ENCODE measurements around the gene GJC2. TPM values are rescaled to one million over a fixed set of nuclear protein-coding genes. Genes with fewer than 3 reads are reported as not detected.

Gene GJC2
- total RNA-seq, 1 donor from 2014 or later = 1.9 TPM

GRCh38 chr1:228112617-228113016 lies 37.1 kb upstream of the GJC2 start:
- no peak for DNase-seq (ENCODE audit: low spot score)

- DNase-seq (ENCODE audit: low spot score) = no peak
These were observed 34.9 kb upstream of the GJC2 start for GRCh38 chr1:228114827-228115226.

- no peak for DNase-seq (ENCODE audit: low spot score)
These were observed 32.4 kb upstream of the GJC2 start for GRCh38 chr1:228117335-228117734.

DNA sequence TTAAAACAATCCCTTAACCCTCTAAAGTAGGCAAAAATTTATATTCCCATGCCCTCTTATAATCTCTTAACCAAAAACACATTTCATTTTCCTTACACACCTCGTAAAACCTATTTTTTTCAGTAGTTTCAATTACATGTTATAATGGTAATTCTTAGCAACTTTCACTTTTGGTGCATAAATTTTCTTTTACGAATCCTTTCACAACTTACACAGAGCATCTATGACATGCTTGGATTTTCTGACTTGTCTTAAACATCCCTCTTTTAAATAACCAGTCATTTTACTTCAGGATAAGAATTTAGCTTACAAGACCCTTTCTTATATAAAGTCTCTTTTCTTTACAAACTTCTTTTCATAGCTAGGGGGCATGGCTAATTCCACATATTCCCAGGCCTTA lies 31.7 kb upstream of the GJC2 start:
- no peak for DNase-seq (ENCODE audit: low spot score)

DNA sequence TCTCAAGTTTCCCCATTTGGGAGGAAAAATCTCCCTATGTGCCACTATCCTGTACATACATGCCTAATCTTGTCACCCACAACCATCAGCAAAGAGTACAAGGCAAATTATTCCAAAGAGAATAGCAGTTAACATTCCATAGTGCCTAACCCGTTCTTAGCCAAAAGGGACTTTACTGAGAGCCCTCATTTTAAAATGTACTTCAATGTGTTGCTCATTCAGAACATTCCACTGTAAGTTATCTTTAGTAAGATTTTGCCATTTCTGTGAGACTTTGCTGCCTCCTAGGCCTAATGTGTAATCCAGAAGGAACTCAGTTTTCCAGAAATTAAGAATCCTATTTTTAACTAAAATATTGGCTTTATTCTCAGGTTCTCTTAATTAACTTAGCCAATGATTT lies 29.4 kb upstream of the GJC2 start:
- peak; percentile 52 for DNase-seq (ENCODE audit: low spot score)

- peak; percentile 80 for DNase-seq (ENCODE audit: low spot score)
These were observed 28.8 kb upstream of the GJC2 start for GRCh38 chr1:228120857-228121489.

- no peak for DNase-seq (ENCODE audit: low spot score)
These were observed 26.7 kb upstream of the GJC2 start for GRCh38 chr1:228122921-228123441.

- DNase-seq (ENCODE audit: low spot score) = no peak
These were observed 26.2 kb upstream of the GJC2 start for GRCh38 chr1:228123505-228123904.

- no peak for DNase-seq (ENCODE audit: low spot score)
These were observed 24.5 kb upstream of the GJC2 start for GRCh38 chr1:228125185-228125584.

- DNase-seq (ENCODE audit: low spot score) = no peak
These were observed 18.0 kb upstream of the GJC2 start for GRCh38 chr1:228131766-228132165.

DNA sequence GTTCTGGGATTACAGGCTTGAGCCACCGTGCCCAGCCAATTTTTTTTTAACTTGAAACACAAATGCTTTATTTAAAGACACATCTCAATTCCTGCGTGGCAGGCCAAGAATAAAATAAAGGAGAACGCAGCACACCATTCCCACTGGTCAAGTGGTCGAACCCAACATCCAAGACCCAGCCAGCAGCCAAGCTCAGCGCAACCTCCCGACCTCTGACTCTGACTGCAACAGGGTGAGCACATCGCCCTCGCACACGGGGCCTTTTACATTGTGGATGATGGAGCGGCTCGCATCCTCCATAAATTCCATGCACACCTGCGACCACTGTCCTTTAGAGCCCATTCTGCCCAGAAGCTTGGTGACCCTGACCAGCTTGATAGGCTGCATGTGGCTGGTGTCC lies 15.1 kb upstream of the GJC2 start:
- DNase-seq (ENCODE audit: low spot score) = no peak

DNA sequence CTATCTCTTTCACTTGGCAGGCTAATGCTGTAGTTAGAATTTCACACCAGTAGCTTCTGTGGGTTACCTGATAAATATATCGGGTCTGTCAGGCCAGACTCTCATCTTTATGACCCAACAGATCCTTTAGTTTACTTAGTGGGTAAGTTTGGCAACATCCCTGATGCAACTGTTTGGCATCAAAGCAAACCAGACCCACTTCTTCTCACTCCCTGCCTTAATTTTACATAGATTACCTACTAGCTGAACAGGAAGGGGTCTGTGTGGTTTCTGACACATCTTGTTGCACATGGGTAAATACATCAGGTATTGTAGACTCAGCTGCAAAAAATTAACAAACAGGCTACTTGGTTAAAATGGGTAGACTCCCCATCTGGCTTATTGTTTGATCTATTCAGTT lies 12.8 kb upstream of the GJC2 start:
- no peak for DNase-seq (ENCODE audit: low spot score)

DNA sequence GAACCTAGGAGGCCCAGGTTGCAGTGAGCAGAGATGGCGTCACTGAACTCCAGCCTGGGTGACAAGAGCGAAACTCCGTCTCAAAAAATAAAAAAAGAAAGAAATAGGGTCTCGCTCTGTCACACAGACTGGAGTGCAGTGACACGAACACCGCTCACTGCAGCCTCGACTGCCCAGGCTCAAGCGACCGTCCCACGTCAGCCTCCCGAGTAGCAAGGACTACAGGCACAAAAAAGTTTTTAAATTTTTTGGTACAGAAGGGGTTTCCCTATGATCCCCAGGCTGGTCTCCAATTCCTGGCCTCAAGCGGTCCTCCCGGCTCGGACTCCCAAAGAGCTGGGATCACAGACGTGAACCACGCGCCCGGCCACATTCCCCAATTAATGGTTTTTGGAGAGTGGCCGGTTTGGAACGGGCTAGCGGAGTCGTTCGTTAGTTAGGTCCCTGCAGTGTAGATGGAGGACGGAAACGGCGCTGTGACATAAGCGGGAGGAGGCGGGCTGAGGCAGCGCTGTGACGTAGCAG lies 10.3 kb upstream of the GJC2 start:
- no peak for DNase-seq (ENCODE audit: low spot score)

- DNase-seq (ENCODE audit: low spot score) = peak; percentile 99
These were observed 9.6 kb upstream of the GJC2 start, which contains the start of gene GUK1 for GRCh38 chr1:228139931-228140723. TSS of gene GUK1 (plus strand) at chr1:228140279. CDS start at chr1:228140303, 24 bp downstream.

- DNase-seq (ENCODE audit: low spot score) = no peak
These were observed 9.0 kb upstream of the GJC2 start for GRCh38 chr1:228140724-228141225.

DNA sequence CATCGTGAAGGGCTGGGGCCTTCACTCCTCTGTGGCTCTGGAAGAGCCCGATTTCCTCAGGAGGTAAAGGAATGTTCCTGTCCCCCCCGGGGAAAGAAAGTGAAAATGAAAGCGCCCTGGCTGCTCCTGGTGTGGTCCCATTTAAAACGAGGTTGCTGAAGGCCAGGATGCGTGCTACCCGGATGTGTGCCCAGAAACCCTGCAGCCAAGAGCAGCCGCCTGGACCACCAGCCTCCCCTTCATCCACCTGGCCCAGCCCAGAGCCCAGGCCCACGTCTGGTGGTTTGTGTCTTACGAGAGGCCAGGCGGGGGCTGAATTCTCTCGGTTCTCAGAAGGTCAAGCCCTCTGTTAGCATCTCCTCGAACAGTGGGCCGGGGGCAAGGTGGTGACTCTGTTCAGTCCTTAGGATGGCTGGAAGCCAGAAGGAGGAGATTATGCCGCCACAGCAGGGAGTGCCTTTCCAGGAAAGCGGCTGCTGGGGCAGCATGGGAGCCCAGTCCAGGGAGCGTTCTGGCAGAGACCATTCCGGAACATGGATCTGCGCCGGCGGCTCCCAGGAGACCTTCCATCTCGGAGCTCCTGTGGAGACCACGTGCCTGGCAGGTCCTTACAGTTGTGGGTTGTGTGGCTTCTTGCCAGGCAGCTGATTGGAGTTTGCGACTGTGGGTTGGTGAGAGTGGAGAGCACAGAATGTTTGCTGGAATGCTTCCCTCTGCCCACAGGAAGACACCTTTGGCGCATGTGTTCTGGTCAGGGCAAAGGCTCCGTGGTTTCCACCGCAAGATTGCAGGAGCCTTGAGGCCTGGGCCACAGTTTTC lies 8.3 kb upstream of the GJC2 start:
- no peak for DNase-seq (ENCODE audit: low spot score)

- DNase-seq (ENCODE audit: low spot score) = no peak
These were observed 7.5 kb upstream of the GJC2 start for GRCh38 chr1:228142155-228142691.

GRCh38 chr1:228142701-228143136 lies 7.0 kb upstream of the GJC2 start:
- no peak for DNase-seq (ENCODE audit: low spot score)

GRCh38 chr1:228143480-228144192 lies 6.1 kb upstream of the GJC2 start:
- DNase-seq (ENCODE audit: low spot score) = no peak

DNA sequence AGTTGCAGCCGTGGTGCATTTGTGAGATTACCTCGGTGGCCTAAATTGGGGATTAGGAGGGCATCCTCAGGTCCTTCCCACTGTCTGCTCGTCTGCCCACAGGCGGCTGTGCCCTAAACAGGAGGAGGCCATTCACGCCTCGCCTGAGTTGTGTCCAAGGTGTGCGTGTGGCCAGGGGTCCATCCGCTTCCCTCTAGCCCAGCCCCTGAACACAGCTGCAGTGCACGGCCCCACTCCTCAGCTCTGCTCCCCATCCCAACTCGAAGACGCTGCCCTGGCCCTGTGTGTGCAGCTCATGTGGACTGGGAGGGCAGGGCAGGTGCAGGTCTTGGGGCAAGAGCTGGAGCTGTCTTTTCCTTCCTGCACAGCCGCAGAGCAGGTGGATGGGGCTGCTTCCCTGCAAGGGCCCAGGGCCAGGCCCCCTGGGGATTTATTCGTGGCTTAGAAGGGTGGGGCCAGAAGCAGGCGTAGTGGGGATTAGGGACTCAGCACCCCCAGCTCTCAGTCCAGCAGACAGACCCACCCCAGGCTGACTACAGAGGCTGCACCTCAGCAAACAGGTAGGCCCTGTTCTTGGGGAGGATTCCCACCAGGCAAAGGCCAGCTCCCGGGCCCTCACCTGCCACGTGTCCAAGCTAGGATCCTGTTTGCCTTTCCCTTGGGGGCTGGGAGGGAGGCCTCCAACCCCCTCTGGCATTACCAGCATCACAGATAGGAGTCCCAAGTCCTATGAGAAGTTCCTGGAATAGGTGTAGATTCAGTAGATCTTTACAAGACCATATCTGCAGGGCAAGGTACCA lies 5.3 kb upstream of the GJC2 start:
- DNase-seq (ENCODE audit: low spot score) = no peak

Measured in umbilical cord (tissue), 2 donors.